Activated CD8-positive, alpha-beta T cell treated with anti-CD3 and anti-CD28 coated beads, Interleukin-2, amount 10 ng/mL, durations not matched to agents 7 days and 5 days (primary cell): ENCODE data around the gene CLASP1. TPM values are rescaled to one million over a fixed set of nuclear protein-coding genes. Genes with fewer than 3 reads are reported as not detected.

Source experiments
- ATAC-seq: fragments of 150-1000 bp; cut with Tn5 transposase; one replicate; pipeline ENCODE4 v1.10.0; 2021; ENCODE audit warnings: moderate library complexity
- CTCF ChIA-PET: fragments of 350-600 bp; sonication (Branson Sonifier 250); formaldehyde crosslinking; loops from one replicate; lab custom pipeline; 2021; ENCODE audit warnings: antibody characterized with exemption; lab: Charles Lee
- POLR2A ChIA-PET: fragments of 350-600 bp; sonication (Branson Sonifier 250); formaldehyde crosslinking; loops from one replicate; lab custom pipeline; 2021; ENCODE audit warnings: antibody characterized with exemption; lab: Charles Lee
- DNase-seq: peaks from one replicate; pipeline ENCODE4 v3.0.0-alpha.2; 2020
- H3K27ac Mint-ChIP-seq: one replicate; pipeline ENCODE4 v1.8.0; 2021; ENCODE audit warnings: mild to moderate bottlenecking, mixed read lengths
- H3K27me3 Mint-ChIP-seq: one replicate; pipeline ENCODE4 v1.8.0; 2021; ENCODE audit warnings: low read depth, mixed read lengths
- H3K36me3 Mint-ChIP-seq: one replicate; pipeline ENCODE4 v1.8.0; 2021; ENCODE audit warnings: low read depth, mixed read lengths
- H3K4me1 Mint-ChIP-seq: one replicate; pipeline ENCODE4 v1.8.0; 2021; ENCODE audit warnings: low read depth, mixed read lengths
- H3K4me3 Mint-ChIP-seq: one replicate; pipeline ENCODE4 v1.8.0; 2021; ENCODE audit warnings: mild to moderate bottlenecking, mixed read lengths
- H3K9me3 Mint-ChIP-seq: one replicate; pipeline ENCODE4 v1.8.0; 2022; ENCODE audit warnings: mixed read lengths; ENCODE audit not compliant: insufficient read depth
- total RNA-seq, 2 experiments: library from RNA; stranded (reverse); gene quantifications; one replicate each; pipeline ENCODE4 v1.2.3, GENCODE V29; 2021

Gene CLASP1
- total RNA-seq, 2 experiments from 2014 or later, result 62.3 to 65.2 TPM

DNA sequence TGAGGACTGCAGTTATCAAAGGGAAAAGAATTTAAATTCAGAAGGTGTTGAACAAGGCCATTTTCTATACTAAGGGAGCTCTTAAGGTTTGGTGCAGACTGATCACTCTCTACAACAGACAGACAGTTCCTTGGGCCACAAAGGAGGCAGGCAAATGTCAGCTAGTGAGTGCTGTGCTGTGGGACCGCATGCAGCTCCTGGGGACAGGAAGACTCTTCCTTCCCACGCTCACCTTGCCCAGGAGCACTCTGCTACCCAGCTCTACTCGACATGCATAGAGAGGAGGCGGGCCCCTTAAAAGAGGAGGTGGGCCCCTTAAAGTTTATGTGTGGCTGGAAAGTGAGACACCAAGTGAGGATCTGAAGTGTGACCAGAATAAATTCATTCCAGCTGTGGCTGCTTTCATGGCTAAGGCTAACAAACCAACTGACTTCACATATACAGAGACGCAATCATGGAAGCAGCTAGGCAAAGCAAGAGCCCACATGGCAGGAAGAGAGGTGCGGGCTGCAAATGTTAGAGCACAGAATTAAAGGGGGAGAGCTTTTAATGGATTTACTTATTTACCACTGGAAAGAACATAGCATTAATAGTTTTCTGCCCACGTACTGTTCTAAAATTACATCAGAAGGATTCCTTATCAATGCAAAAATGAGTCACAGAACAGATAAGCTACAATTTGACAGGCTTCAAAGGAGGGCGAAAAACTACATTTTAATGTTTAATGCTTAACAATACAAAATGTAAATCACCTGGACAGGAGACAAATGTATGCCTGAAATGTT, 220.0 kb downstream of the CLASP1 start:
- Mint-ChIP-seq H3K27me3 (no peaks in the 10 kb centered on the region), H3K27ac (no peak overlapping the region), H3K4me3 (no peak overlapping the region), H3K9me3 (no peaks in the 10 kb centered on the region), H3K36me3 (peaks cover 32% of the 10 kb centered on the region), H3K4me1 (no peaks in the 10 kb centered on the region)
- DNase-seq (no peak), ATAC-seq (no peak)
- POLR2A ChIA-PET, result no interaction called here
- CTCF ChIA-PET, result interaction anchor here (2.1 kb wide), 1 partner anchor 27 kb away, joined by 7 read pairs; no protein-coding TSS in a partner anchor

DNA sequence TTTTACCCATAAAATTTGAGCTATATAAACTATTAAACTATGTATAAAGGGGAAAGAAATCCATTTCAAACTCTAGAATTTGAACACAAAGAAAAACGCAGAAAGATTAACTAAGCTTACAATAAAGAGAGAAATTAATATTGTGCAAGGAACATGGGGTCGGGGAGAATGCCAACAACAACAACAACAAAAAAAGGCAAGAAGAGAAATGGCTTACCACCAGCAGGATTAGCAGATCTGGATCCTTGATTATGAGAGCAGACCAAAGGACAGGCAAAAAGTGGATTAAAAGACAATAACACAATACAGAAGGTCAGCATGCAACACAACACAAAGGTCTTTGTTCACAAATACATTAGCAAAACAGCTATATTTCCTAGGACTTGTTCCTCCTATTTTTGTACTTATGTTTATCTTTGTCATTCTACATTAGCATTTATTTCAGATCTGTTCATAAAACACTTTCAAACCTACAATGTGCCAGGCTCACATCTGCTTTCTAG, 222.0 kb downstream of the CLASP1 start:
- Mint-ChIP-seq H3K9me3 (no peaks in the 10 kb centered on the region), H3K27me3 (no peaks in the 10 kb centered on the region), H3K4me1 (no peaks in the 10 kb centered on the region), H3K27ac (no peak overlapping the region), H3K36me3 (peaks cover 35% of the 10 kb centered on the region), H3K4me3 (no peak overlapping the region)
- CTCF ChIA-PET, result interaction anchor here (1.4 kb wide), 1 partner anchor 11 kb away, joined by 5 read pairs; no protein-coding TSS in a partner anchor
- POLR2A ChIA-PET, result no interaction called here
- DNase-seq (no peak), ATAC-seq (no peak)

DNA sequence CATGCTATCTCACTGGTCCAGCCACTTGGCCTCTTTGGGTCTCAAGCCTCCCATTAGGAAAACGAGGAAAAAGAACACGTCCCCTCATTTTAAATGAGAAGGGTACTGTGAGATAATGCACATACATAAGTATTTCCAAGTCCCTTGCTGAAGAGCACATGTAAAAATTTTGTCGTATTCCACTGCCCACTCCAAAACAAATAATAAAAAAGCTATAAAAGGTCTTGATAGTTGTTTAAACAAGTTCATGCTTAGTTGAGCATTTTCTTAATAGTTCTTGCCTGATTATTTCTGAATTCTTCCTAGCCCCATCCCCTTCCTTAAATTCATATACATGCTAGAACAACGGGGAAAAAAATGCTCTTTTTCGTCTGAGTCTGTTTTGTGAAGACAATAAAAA, 228.8 kb downstream of the CLASP1 start:
- ChIA-PET CTCF (interaction anchor here (1.3 to 1.6 kb wide), 2 partner anchors 9 to 12 kb away, joined by 3 to 5 read pairs; no protein-coding TSS in a partner anchor), POLR2A (no interaction called here)
- Mint-ChIP-seq H3K36me3 (peaks cover 21% of the 10 kb centered on the region), H3K9me3 (no peaks in the 10 kb centered on the region), H3K27me3 (no peaks in the 10 kb centered on the region), H3K4me1 (no peaks in the 10 kb centered on the region), H3K27ac (no peak overlapping the region), H3K4me3 (no peak overlapping the region)
- no peak for DNase-seq
- no peak for ATAC-seq

DNA sequence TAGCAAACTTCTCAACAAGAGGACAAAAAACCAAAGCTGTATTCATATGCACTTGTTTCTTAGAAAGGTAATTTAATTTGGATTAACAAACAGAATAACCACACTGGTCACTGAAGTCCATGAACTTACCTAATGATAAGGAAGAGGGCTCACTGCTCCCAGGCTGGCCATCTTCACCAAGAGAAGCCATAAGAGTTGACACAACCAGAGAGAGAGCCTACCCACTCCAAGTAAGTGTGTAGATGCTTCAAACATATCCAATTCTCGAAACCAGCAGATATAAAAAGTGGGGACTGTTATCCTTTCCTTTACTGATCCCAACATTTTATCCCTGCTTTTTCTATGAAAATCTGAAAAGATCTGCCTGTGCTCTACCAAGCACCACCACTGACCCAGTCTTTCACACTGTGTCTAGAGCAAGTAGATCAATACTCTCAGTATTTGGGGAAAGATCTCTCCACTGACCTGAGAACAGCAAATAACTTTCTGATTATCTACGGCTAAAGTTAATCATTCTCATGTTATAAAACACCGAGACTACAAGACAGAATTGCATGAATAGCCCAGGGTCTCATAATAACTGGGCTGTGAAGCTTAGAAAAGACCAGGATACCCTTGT, 230.1 kb downstream of the CLASP1 start:
- no peak for DNase-seq
- H3K27me3 Mint-ChIP-seq, result no peaks in the 10 kb centered on the region
- H3K27ac Mint-ChIP-seq, result no peak overlapping the region
- no peaks in the 10 kb centered on the region for H3K9me3 Mint-ChIP-seq
- CTCF ChIA-PET, result interaction anchor here (1.3 to 1.6 kb wide), 2 partner anchors 8 to 11 kb away, joined by 3 to 5 read pairs; no protein-coding TSS in a partner anchor
- H3K4me3 Mint-ChIP-seq, result no peak overlapping the region
- no peaks in the 10 kb centered on the region for H3K4me1 Mint-ChIP-seq
- POLR2A ChIA-PET, result no interaction called here
- peaks cover 18% of the 10 kb centered on the region for H3K36me3 Mint-ChIP-seq
- no peak for ATAC-seq

DNA sequence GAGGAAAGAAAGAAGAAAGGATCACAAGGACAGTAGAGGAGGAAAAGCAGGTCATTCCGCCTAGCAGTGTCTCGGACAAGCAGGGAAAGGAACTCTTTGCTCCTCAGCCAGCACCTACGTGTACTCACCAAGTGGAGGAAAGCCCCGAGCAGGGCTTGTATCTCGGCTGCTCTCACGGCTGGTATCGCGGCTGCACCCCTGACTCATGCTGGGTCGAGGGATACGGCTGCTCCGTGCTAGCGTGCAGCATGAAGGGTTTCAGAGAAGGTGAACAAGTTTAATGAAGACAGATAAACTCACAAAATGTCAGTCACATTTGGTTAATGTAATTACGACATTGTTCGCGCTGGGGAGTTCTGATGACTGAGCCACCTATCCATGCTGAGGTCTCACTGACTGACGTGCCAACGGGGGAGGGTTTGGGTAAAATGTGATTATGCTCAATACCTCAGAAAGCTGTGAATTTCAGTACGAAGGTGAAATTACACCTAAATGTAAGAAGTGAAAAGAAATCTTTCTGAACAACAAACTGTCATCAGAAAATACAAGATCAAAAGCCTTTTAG, 230.7 kb downstream of the CLASP1 start:
- CTCF ChIA-PET, result no interaction called here

DNA sequence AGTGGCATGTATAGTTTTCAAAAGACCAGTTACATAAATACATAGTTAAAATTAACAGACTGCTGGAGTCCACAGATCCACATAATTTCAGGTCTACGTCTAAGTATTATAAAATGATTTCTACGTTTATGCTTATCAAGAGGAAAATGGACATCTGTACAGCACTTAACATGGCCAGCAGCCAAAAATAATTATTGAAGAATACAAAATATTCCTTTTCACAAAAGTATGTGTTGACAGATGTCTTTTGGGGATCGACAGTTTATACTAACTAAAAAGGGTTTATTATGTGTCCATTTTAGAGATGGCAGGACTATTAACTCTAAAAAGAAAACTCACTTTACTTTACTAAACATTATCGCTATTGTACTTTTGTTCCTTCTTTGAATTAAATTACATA, 231.4 kb downstream of the CLASP1 start:
- ChIA-PET CTCF (no interaction called here), POLR2A (no interaction called here)
- Mint-ChIP-seq H3K27ac (no peak overlapping the region), H3K9me3 (no peaks in the 10 kb centered on the region), H3K27me3 (no peaks in the 10 kb centered on the region), H3K4me1 (no peaks in the 10 kb centered on the region), H3K4me3 (no peak overlapping the region), H3K36me3 (peaks cover 15% of the 10 kb centered on the region)
- ATAC-seq (no peak), DNase-seq (no peak)

More for the DNA sequence above, 230.7 kb downstream of the CLASP1 start:
- H3K9me3 Mint-ChIP-seq, result no peaks in the 10 kb centered on the region
- H3K27me3 Mint-ChIP-seq, result no peaks in the 10 kb centered on the region
- H3K27ac Mint-ChIP-seq, result no peak overlapping the region
- no peaks in the 10 kb centered on the region for H3K4me1 Mint-ChIP-seq
- ATAC-seq (no peak), DNase-seq (no peak)
- H3K4me3 Mint-ChIP-seq, result no peak overlapping the region
- peaks cover 15% of the 10 kb centered on the region for H3K36me3 Mint-ChIP-seq
- POLR2A ChIA-PET, result no interaction called here

DNA sequence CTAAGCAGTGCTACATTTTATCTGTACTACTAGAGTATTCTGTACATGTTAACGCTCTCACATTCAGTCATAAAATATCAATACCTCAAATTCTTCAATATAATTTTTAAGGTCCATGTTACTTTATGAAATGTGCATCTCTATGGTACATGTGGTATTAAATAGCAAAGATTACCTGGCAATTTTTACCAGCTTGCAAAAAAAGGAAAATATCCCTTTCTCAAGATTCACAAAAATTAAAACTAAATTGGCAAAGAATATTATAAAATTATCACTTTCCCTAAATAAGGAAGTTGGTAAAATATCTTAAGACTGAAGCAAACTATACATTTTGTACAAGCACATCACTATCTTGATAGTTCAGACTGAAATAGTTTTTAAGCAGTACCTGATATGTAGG, 233.5 kb downstream of the CLASP1 start:
- H3K36me3 Mint-ChIP-seq, result peaks cover 17% of the 10 kb centered on the region
- ChIA-PET CTCF (no interaction called here), POLR2A (no interaction called here)
- H3K4me1 Mint-ChIP-seq, result no peaks in the 10 kb centered on the region
- DNase-seq, result no peak
- H3K9me3 Mint-ChIP-seq, result no peaks in the 10 kb centered on the region
- ATAC-seq, result no peak
- no peak overlapping the region for H3K4me3 Mint-ChIP-seq
- no peak overlapping the region for H3K27ac Mint-ChIP-seq
- no peaks in the 10 kb centered on the region for H3K27me3 Mint-ChIP-seq

DNA sequence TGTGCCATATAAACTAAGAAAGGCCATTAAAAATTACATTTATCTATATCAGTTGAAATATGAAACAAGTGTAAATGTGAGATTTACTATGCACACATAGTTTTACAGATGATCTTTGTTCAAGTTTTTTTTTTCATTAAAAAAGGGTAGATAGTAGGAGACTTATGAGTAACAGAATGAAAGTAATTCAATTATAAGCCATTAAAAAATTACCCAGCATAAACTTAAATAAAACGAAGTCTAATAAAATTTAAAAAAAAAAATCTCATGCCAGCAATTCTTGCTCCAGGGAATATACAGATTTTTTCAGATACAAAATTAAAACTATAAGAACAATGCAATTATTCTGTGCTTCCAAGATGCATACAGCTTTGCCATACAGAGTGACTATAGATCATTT, 236.9 kb downstream of the CLASP1 start:
- Mint-ChIP-seq H3K27ac (no peak overlapping the region), H3K36me3 (peaks cover 25% of the 10 kb centered on the region), H3K9me3 (no peaks in the 10 kb centered on the region), H3K4me1 (no peaks in the 10 kb centered on the region), H3K4me3 (no peak overlapping the region), H3K27me3 (no peaks in the 10 kb centered on the region)
- DNase-seq (no peak), ATAC-seq (no peak)
- POLR2A ChIA-PET, result interaction anchor here (0.7 kb wide), 1 partner anchor 42 kb away, joined by 5 read pairs; no protein-coding TSS in a partner anchor
- CTCF ChIA-PET, result interaction anchor here (1.0 to 2.3 kb wide), 2 partner anchors 10 kb away, joined by 5 to 9 read pairs; no protein-coding TSS in a partner anchor

DNA sequence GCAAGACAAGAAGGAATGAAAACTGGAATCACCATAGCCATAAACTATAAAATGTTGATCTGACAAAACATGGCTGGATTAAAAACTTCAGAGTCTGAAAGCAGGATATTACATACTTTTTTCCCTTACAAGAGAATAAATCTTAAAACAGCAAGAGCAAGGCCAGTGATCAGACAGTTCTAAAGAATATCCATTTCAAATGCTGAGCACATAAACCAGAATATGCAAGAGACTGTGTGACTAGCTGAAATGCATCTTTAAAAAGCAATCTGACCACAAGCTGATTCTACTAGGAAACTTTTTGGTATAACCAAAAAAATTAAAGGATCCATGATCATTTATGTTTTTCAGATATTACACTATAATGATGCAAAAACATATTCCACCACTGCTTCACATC, 239.3 kb downstream of the CLASP1 start:
- CTCF ChIA-PET, result interaction anchor here (2.3 kb wide), 1 partner anchor 7 kb away, joined by 9 read pairs; no protein-coding TSS in a partner anchor
- H3K27ac Mint-ChIP-seq, result no peak overlapping the region
- no peak overlapping the region for H3K4me3 Mint-ChIP-seq

DNA sequence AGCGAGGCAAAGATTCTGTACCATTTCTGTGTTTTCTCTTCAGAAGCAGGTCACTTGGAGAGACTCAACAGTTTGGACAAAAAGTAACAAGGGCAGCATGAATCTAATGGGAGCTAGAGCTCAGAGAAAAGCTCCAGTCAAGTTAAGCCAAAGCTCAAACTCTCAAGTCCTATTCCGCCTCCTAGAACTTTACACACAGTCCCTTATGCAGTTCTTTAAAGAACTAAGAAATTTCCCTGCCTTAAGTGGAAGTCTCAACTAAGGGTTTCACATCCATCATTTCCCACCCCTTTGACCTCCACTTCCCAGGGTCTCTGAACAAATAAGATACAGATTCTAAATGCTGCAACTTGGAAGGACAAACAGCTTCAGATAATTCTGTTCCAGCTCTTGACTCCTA, 239.9 kb downstream of the CLASP1 start:
- H3K4me3 Mint-ChIP-seq, result no peak overlapping the region
- DNase-seq (no peak), ATAC-seq (no peak)
- H3K27me3 Mint-ChIP-seq, result no peaks in the 10 kb centered on the region
- no peaks in the 10 kb centered on the region for H3K4me1 Mint-ChIP-seq
- ChIA-PET CTCF (no interaction called here), POLR2A (no interaction called here)
- H3K36me3 Mint-ChIP-seq, result peaks cover 24% of the 10 kb centered on the region
- H3K27ac Mint-ChIP-seq, result no peak overlapping the region
- no peaks in the 10 kb centered on the region for H3K9me3 Mint-ChIP-seq

More for the DNA sequence above, 239.3 kb downstream of the CLASP1 start:
- POLR2A ChIA-PET, result no interaction called here
- Mint-ChIP-seq H3K9me3 (no peaks in the 10 kb centered on the region), H3K4me1 (no peaks in the 10 kb centered on the region), H3K36me3 (peaks cover 24% of the 10 kb centered on the region), H3K27me3 (no peaks in the 10 kb centered on the region)
- DNase-seq, result no peak
- no peak for ATAC-seq

DNA sequence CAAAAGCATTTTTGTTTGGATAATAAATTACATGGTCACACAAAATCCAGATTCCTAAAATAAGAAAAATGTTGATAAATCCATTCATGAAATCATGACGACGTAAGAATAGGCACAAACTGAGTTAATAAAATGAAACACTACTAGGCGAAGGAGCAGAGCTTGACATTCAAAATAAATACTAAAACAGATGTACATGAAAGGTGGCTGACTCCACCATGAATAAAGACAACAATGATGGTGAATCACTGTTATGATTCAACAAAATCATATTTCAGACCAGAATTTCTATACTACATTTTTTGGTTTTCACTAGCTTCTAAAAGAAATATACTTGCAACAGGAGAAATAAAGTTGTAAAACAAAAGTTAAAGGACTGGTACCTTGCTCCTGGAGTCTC, 240.6 kb downstream of the CLASP1 start:
- no peak for DNase-seq
- ChIA-PET POLR2A (no interaction called here), CTCF (interaction anchor here (1.1 kb wide), 1 partner anchor 11 kb away, joined by 3 read pairs; no protein-coding TSS in a partner anchor)
- Mint-ChIP-seq H3K27ac (no peak overlapping the region), H3K4me1 (no peaks in the 10 kb centered on the region), H3K36me3 (peaks cover 28% of the 10 kb centered on the region), H3K9me3 (no peaks in the 10 kb centered on the region), H3K4me3 (no peak overlapping the region), H3K27me3 (no peaks in the 10 kb centered on the region)
- ATAC-seq, result no peak
